GM18868 (cell line): ENCODE measurements around the gene AHDC1.

ENCODE experiments used
- ATAC-seq: cut with Tn5 transposase; IDR thresholded peaks from one replicate; pipeline ENCODE4 v1.9.1; 2021; ENCODE audit warnings: mild to moderate bottlenecking, moderate library complexity; ENCODE audit not compliant: unreplicated experiment

AHDC1 gene

GRCh38 chr1:27615346-27616192 lies 11.6 kb upstream of the AHDC1 start:
- no peak for ATAC-seq

GRCh38 chr1:27614625-27615344 lies 10.8 kb upstream of the AHDC1 start:
- no peak for ATAC-seq

- ATAC-seq = no peak
Measured at GRCh38 chr1:27614043-27614624, 10.2 kb upstream of the AHDC1 start.

GRCh38 chr1:27612718-27613117 lies 8.8 kb upstream of the AHDC1 start:
- ATAC-seq = no peak

- ATAC-seq = no peak
Measured at GRCh38 chr1:27611450-27611849, 7.5 kb upstream of the AHDC1 start.

GRCh38 chr1:27609618-27610240 lies 5.8 kb upstream of the AHDC1 start:
- ATAC-seq = no peak

- no peak for ATAC-seq
Measured at GRCh38 chr1:27609210-27609555, 5.2 kb upstream of the AHDC1 start.

GRCh38 chr1:27607239-27607804 lies 3.4 kb upstream of the AHDC1 start:
- ATAC-seq = no peak

GRCh38 chr1:27606708-27607238 lies 2.8 kb upstream of the AHDC1 start:
- no peak for ATAC-seq

GRCh38 chr1:27605796-27606707 lies 2.1 kb upstream of the AHDC1 start:
- no peak for ATAC-seq

- no peak for ATAC-seq
Measured at GRCh38 chr1:27605300-27605766, 1.4 kb upstream of the AHDC1 start.

GRCh38 chr1:27604579-27605299 lies 795 bp upstream of the AHDC1 start:
- ATAC-seq = no peak

- ATAC-seq = no peak
Measured at GRCh38 chr1:27603309-27603680, 649 bp downstream of the AHDC1 start.

GRCh38 chr1:27602462-27603308 lies 1.3 kb downstream of the AHDC1 start:
- no peak for ATAC-seq

GRCh38 chr1:27601771-27602461 lies 2.0 kb downstream of the AHDC1 start:
- no peak for ATAC-seq

GRCh38 chr1:27601321-27601770 lies 2.6 kb downstream of the AHDC1 start:
- ATAC-seq = no peak

GRCh38 chr1:27600498-27601175 lies 3.3 kb downstream of the AHDC1 start:
- no peak for ATAC-seq
